OCI-LY3 (cell line): Measurements from ENCODE around the gene SPRYD4.

Experiments used
- H2AFZ ChIP-seq: fragments of 200-600, 300-600 bp; shearing (Covaris generic); 2 replicates; pipeline ENCODE4 v1.6.0; 2014; ENCODE audit warnings: antibody characterized with exemption, low read depth, low read length
- H3K27ac ChIP-seq: fragments of 200-600, 300-600 bp; sonication (generic); 2 replicates; pipeline ENCODE4 v1.5.1; 2014; ENCODE audit warnings: mild to moderate bottlenecking, low read length, moderate library complexity, mixed read lengths
- H3K27me3 ChIP-seq: fragments of 200-600, 300-600 bp; sonication (generic); 2 replicates; pipeline ENCODE4 v1.6.1; 2014; ENCODE audit warnings: low read depth, low read length, mixed read lengths
- H3K36me3 ChIP-seq: fragments of 200-600, 300-600 bp; sonication (generic); replicated peaks from 2 replicates; pipeline ENCODE3; 2014; ENCODE audit warnings: low read depth, low read length, mixed read lengths
- H3K4me1 ChIP-seq: fragments of 300-600, 200-600 bp; sonication (generic); 2 replicates; pipeline ENCODE4 v1.6.1; 2014; ENCODE audit warnings: low read length, mixed read lengths
- H3K4me2 ChIP-seq: fragments of 200-600, 300-600 bp; sonication (generic); 2 replicates; pipeline ENCODE4 v1.6.1; 2014; ENCODE audit warnings: low read length, mixed read lengths
- H3K4me3 ChIP-seq: fragments of 300-600, 200-600 bp; sonication (generic); 2 replicates; pipeline ENCODE4 v1.5.1; 2014; ENCODE audit warnings: antibody characterized with exemption, mild to moderate bottlenecking, low read length, moderate library complexity
- H3K79me2 ChIP-seq: fragments of 300-600, 200-600 bp; shearing (Covaris generic); 2 replicates; pipeline ENCODE4 v1.6.1; 2014; ENCODE audit warnings: mild to moderate bottlenecking, low read length, mixed read lengths
- H3K9ac ChIP-seq: fragments of 300-600, 200-600 bp; shearing (Covaris generic); 2 replicates; pipeline ENCODE4 v1.6.0; 2014; ENCODE audit warnings: mild to moderate bottlenecking, low read length, moderate library complexity
- H3K9me3 ChIP-seq: fragments of 200-600, 300-600 bp; shearing (Covaris generic); 2 replicates; pipeline ENCODE4 v1.6.1; 2014; ENCODE audit warnings: low read length, mixed read lengths; ENCODE audit not compliant: insufficient read depth
- H4K20me1 ChIP-seq: fragments of 200-600, 300-600 bp; sonication (generic); 2 replicates; pipeline ENCODE4 v1.6.1; 2016; ENCODE audit warnings: low read length, mixed read lengths; ENCODE audit not compliant: insufficient read depth
- EZH2phosphoT487 ChIP-seq: fragments of 200-600 bp; shearing (Covaris generic); IDR thresholded peaks from 2 replicates; pipeline ENCODE4 v1.6.1; 2018; ENCODE audit warnings: antibody characterized with exemption, mixed run types, low read depth
- TF ChIP-seq, protein P1 (sequence below): fragments of 200-600, 300-600 bp; sonication (generic); IDR thresholded peaks from 2 replicates; pipeline ENCODE4 v1.5.1; 2014; ENCODE audit warnings: antibody characterized with exemption, low read length, low read depth

Gene SPRYD4

DNA sequence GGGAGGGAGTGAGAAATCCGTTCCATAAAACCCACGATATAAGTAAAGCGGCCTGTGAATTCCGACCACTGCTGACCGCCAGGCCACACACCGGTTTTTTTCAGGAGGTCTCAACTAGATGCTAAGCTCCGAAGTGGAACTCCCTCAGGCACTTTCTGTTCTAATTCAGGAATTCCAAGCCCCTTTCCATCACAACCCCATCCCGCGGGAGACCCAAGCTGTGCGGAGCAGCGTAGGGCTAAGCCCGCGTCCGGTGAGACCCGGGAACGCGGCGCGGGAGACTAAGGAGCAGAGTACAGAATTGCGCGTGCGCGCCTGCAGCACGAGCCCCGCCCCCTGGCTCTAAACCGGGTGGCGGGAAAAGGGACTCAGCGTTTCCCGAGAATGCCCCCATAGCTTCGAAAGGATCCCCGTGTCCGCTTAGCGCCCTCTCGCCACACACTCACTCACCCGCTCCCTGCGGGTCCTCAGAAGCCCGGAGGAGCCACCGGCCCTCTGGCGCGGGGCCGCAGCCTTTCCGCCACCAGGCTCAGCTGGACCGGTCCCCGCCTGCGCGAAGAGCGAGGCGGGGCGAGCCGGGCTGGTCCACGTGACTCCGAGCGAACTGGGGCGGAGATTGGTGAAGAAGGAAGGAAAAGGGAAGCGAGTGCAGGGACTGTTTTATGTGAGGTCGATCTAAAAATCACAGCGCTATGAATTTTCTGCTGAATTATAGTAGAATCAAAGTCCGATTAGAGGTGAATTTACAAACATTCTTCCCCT, 19.3 kb upstream of the SPRYD4 start, which contains the start of gene TIMELESS:
TSS of gene TIMELESS (minus strand) at position 567 of the 762 bp plus-strand sequence. CDS start 15,256 bp downstream, outside the sequence.
- Histone ChIP-seq H3K4me3 (peak within 1 kb of the TSS; percentile 94), H2AFZ (peak within 1 kb of the TSS; percentile 79), H3K9ac (peak within 1 kb of the TSS; percentile 93), H3K4me2 (peak within 1 kb of the TSS; percentile 89), H3K27ac (peak within 1 kb of the TSS; percentile 85), H3K36me3 (peaks cover 7% of the 10 kb centered on the region), H3K27me3 (no peaks in the 10 kb centered on the region), H3K9me3 (no peaks in the 10 kb centered on the region), H3K4me1 (peaks cover 10% of the 10 kb centered on the region), H4K20me1 (no peaks in the 10 kb centered on the region), H3K79me2 (peaks cover 29% of the 10 kb centered on the region)
- TF ChIP-seq, protein P1, sequence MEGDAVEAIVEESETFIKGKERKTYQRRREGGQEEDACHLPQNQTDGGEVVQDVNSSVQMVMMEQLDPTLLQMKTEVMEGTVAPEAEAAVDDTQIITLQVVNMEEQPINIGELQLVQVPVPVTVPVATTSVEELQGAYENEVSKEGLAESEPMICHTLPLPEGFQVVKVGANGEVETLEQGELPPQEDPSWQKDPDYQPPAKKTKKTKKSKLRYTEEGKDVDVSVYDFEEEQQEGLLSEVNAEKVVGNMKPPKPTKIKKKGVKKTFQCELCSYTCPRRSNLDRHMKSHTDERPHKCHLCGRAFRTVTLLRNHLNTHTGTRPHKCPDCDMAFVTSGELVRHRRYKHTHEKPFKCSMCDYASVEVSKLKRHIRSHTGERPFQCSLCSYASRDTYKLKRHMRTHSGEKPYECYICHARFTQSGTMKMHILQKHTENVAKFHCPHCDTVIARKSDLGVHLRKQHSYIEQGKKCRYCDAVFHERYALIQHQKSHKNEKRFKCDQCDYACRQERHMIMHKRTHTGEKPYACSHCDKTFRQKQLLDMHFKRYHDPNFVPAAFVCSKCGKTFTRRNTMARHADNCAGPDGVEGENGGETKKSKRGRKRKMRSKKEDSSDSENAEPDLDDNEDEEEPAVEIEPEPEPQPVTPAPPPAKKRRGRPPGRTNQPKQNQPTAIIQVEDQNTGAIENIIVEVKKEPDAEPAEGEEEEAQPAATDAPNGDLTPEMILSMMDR: no peak
- TF ChIP-seq EZH2phosphoT487: no peak

DNA sequence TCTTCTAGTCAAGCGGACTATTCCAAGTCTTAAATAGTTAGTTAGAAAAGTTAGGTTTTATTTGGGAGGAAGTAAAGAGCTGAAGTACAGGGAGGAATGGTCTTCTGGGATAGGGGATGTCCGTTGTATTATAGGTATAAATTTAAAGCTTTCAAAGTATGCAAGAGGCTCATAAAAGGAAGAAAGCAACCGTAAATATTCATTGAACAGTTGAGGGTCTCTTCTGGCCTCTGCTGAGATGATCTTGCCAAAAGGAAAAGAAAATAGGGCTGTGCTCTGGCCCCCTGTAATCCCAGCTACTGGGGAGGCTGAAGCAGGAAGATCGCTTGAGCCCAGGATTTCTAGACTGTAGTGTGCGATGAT, 18.8 kb upstream of the SPRYD4 start:
- peak overlapping the region; percentile 85 for H3K27ac ChIP-seq
- peak overlapping the region; percentile 94 for H3K4me3 ChIP-seq
- peak overlapping the region; percentile 89 for H3K4me2 ChIP-seq
- TF ChIP-seq, protein P1: no peak
- TF ChIP-seq EZH2phosphoT487: no peak
- H3K4me1 ChIP-seq: peaks cover 10% of the 10 kb centered on the region
- H3K36me3 ChIP-seq: peaks cover 7% of the 10 kb centered on the region
- no peaks in the 10 kb centered on the region for H3K27me3 ChIP-seq
- H4K20me1 ChIP-seq: no peaks in the 10 kb centered on the region
- H3K79me2 ChIP-seq: peaks cover 24% of the 10 kb centered on the region
- no peaks in the 10 kb centered on the region for H3K9me3 ChIP-seq
- peak overlapping the region; percentile 93 for H3K9ac ChIP-seq
- peak overlapping the region; percentile 79 for H2AFZ ChIP-seq

DNA sequence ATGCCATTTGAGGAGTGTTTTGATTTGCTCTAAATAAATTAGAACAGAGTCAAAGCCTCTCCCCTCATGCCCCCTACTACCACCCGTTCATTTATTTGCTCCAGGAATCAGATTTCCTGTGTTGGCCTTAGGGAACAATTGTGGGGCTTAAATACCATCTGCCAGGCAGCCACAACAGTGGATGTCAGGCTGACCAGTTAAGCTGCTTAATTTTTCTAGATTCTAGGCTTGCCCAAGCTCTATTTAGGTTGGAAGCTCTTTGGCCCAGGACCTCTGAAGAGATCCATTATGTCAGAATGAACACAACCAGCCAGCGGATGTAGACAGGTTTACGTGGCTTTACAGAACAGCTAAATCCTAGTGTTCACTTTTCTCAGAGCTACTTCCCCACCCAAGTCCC, 18.1 kb upstream of the SPRYD4 start:
- Histone ChIP-seq H3K9me3 (no peaks in the 10 kb centered on the region), H3K4me2 (peak overlapping the region; percentile 89), H3K36me3 (peaks cover 7% of the 10 kb centered on the region), H3K4me1 (peaks cover 10% of the 10 kb centered on the region), H2AFZ (0 out of 2 replicates have a peak overlapping the region, but pooled peaks have one; percentile 28), H3K27me3 (no peaks in the 10 kb centered on the region), H3K27ac (no peak overlapping the region; the same call in 1 of the 2 replicates), H3K4me3 (peak overlapping the region; percentile 94), H3K9ac (peak overlapping the region; percentile 93; the same call in 1 of the 2 replicates), H3K79me2 (peaks cover 21% of the 10 kb centered on the region), H4K20me1 (no peaks in the 10 kb centered on the region)
- TF ChIP-seq, protein P1: no peak
- TF ChIP-seq EZH2phosphoT487: no peak

DNA sequence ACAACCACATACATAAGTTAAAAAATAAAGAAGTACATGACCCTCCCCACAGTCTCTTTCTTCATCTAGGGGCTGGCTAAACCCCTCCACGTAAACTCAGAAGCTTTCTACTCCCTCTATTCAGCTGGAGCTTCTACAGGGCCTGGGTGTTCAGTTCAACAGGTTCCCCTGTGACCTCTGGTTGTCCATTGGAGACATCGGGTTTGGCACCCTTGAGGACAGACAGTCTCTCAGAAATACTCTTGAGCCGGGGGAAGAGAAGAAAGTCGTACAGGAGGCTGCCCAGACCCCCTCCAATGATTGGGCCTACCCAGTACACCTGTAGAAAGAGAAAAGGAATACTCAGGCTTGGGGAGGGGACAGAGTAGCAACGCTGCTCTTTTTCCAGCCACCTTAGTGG, 17.2 kb upstream of the SPRYD4 start:
- Histone ChIP-seq H3K4me2 (no peak overlapping the region), H3K27ac (no peak overlapping the region), H3K4me3 (no peak overlapping the region), H3K36me3 (peaks cover 7% of the 10 kb centered on the region), H4K20me1 (no peaks in the 10 kb centered on the region), H2AFZ (no peak overlapping the region), H3K27me3 (no peaks in the 10 kb centered on the region), H3K4me1 (peaks cover 10% of the 10 kb centered on the region), H3K79me2 (peaks cover 17% of the 10 kb centered on the region), H3K9ac (no peak overlapping the region), H3K9me3 (no peaks in the 10 kb centered on the region)
- no peak for TF ChIP-seq EZH2phosphoT487
- TF ChIP-seq, protein P1: no peak
